GM10266 (cell line): Measurements from ENCODE around the gene ICAM2.

Source experiments
- DNase-seq: peaks from one replicate; pipeline ENCODE4 v3.0.0; 2012; ENCODE audit errors: extremely low spot score
- TF ChIP-seq, protein P1 (sequence below): IDR thresholded peaks from 2 replicates; pipeline ENCODE4 v1.5.1; 2012; ENCODE audit warnings: mild to moderate bottlenecking, low read depth; ENCODE audit not compliant: control insufficient read depth, insufficient read depth; ENCODE audit errors: missing control alignments

Gene ICAM2

GRCh38 chr17:63993368-63993985, 27.0 kb downstream of the ICAM2 start:
- TF ChIP-seq, protein P1, sequence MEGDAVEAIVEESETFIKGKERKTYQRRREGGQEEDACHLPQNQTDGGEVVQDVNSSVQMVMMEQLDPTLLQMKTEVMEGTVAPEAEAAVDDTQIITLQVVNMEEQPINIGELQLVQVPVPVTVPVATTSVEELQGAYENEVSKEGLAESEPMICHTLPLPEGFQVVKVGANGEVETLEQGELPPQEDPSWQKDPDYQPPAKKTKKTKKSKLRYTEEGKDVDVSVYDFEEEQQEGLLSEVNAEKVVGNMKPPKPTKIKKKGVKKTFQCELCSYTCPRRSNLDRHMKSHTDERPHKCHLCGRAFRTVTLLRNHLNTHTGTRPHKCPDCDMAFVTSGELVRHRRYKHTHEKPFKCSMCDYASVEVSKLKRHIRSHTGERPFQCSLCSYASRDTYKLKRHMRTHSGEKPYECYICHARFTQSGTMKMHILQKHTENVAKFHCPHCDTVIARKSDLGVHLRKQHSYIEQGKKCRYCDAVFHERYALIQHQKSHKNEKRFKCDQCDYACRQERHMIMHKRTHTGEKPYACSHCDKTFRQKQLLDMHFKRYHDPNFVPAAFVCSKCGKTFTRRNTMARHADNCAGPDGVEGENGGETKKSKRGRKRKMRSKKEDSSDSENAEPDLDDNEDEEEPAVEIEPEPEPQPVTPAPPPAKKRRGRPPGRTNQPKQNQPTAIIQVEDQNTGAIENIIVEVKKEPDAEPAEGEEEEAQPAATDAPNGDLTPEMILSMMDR, result no peak
- DNase-seq, result no peak

DNA sequence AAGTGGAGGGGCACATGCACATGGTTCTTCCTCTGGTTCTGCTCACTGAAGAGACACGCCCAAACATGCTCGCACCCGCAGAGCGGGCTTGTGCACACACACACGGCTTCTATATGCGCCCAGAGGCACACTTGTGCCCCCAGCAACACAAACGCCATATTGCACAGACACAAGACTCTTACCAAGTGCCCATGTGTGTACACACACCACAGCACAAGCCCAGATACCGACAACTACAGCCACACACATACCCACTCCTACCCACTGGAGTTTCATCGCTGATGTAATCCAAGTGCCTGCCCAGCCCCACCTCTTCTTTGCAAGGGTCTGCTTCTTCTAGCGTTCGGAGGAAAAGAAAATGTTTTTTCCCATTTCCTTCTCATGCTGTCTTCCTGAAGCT, 28.8 kb downstream of the ICAM2 start:
- TF ChIP-seq, protein P1, result no peak
- DNase-seq, result no peak

DNA sequence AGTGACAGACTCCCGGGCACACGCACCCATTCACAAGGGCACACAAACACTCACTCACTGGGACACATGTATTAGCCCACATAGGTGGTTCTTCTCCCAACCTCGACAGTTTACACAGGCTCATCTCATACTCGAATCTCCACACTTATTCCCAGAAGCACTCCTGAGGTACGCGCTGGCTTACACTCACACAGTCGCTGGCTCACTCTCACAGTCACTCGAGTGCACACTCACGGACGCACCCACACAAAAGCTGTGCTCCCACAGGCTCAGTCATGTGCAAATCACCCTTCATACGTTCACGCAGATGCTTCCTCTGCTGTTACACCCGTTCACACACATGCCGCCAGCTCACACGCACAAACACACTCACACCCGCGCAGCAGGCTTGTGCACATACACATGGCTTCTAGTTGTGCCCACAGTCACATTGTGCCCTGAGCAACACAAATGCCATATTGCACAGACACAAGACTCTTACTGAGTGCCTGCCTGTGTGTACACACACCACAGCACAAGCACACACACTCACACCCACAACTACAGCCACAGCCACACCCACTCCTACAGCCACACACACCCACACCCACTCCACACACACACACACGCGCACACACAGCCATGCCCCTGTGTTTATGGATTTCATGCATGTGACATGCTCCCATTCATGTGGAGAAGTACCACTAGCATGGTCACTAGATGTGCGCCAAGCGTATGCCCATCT, 30.6 kb downstream of the ICAM2 start:
- TF ChIP-seq, protein P1, result no peak
- no peak for DNase-seq

GRCh38 chr17:63988741-63989621, 31.5 kb downstream of the ICAM2 start:
- DNase-seq, result no peak

GRCh38 chr17:63988127-63988478, 32.3 kb downstream of the ICAM2 start:
- TF ChIP-seq, protein P1, result no peak
- no peak for DNase-seq

More at GRCh38 chr17:63988741-63989621, 31.5 kb downstream of the ICAM2 start:
- TF ChIP-seq, protein P1, result no peak

DNA sequence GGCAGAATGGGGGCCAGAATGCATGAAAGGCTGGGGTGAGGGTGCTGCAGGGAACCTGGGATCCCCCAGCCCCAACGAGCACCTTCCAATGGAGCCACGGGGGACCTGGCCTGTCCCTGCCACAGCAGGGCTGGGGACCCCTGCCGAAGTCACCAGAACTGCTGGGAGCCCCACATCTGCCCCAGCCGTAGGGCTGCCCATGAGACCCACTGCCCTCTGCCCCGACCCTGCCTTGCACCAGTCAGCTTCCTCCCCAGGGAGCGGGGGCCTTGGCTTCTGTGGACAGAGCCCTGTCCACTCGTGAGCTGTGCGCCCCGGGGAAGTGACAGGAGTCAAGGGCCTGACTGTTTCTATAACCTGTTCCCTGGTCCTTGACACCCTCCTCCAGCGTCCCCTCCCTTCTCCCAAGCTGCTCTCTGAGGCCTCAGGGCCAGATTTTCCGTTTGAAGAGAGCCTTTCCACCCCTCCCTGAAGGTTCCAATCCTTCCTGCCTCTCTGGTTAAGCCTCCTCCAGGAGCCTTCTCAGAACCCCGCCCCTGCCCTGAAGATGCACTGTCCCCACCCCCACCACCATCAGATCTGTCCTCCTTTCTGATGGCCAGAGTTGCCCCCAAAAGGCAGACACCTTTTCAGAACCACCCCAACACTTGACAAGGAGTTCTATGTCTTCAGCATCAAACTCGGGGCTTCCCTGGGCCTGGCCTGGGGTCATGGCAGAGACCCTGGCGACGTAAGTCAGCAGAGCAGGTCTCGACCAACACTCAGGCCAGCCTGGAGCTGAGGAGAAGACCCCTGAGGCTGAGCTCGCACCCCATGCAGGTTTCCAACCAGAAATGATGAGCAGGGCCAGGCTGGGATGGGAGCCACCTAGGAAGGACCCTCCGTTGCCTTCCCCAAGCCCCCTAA, 33.0 kb downstream of the ICAM2 start:
- TF ChIP-seq, protein P1, result no peak
- DNase-seq, result no peak
